ELR (cell line): ENCODE data around the gene NCOA3.
"Not testable (repeated sequence)": the region's sequence is repeated elsewhere in the genome, so short reads cannot be mapped to it uniquely, and the experiment has no call there.

Source experiments
- DNase-seq: peaks from one replicate; pipeline ENCODE4 v3.0.0-alpha.2; 2015; ENCODE audit warnings: low read depth

The NCOA3 gene

GRCh38 chr20:47561603-47562583 is 60.2 kb downstream of the NCOA3 start:
- no peak for DNase-seq

- no peak for DNase-seq
These were observed 64.6 kb downstream of the NCOA3 start for GRCh38 chr20:47566269-47566668.

GRCh38 chr20:47568019-47568418 is 66.3 kb downstream of the NCOA3 start:
- peak; percentile 43 for DNase-seq

- no peak for DNase-seq
These were observed 67.2 kb downstream of the NCOA3 start for GRCh38 chr20:47568837-47569410.

- DNase-seq: no peak
These were observed 69.7 kb downstream of the NCOA3 start for GRCh38 chr20:47571426-47571825.

- DNase-seq: no peak
These were observed 70.5 kb downstream of the NCOA3 start for GRCh38 chr20:47572105-47572729.

- DNase-seq: no peak
These were observed 71.9 kb downstream of the NCOA3 start for GRCh38 chr20:47573559-47573958.

GRCh38 chr20:47574616-47575364 is 73.1 kb downstream of the NCOA3 start:
- peak; percentile 55 for DNase-seq

- DNase-seq: peak; percentile 89
These were observed 74.9 kb downstream of the NCOA3 start for GRCh38 chr20:47576516-47577033.

- no peak for DNase-seq
These were observed 75.6 kb downstream of the NCOA3 start for GRCh38 chr20:47577314-47577713.

GRCh38 chr20:47578543-47578942 is 76.9 kb downstream of the NCOA3 start:
- no peak for DNase-seq

GRCh38 chr20:47580686-47581085 is 79.0 kb downstream of the NCOA3 start:
- DNase-seq: not testable (repeated sequence)

GRCh38 chr20:47581090-47581489 is 79.4 kb downstream of the NCOA3 start:
- DNase-seq: no peak

- no peak for DNase-seq
These were observed 81.9 kb downstream of the NCOA3 start for GRCh38 chr20:47583551-47583950.

GRCh38 chr20:47585087-47585747 is 83.5 kb downstream of the NCOA3 start:
- no peak for DNase-seq

GRCh38 chr20:47586649-47587294 is 85.1 kb downstream of the NCOA3 start:
- DNase-seq: no peak

GRCh38 chr20:47588158-47588557 is 86.5 kb downstream of the NCOA3 start:
- DNase-seq: no peak

GRCh38 chr20:47591231-47591630 is 89.5 kb downstream of the NCOA3 start:
- no peak for DNase-seq

- no peak for DNase-seq
These were observed 92.5 kb downstream of the NCOA3 start for GRCh38 chr20:47594157-47594556.

- DNase-seq: not testable (repeated sequence)
These were observed 93.5 kb downstream of the NCOA3 start for GRCh38 chr20:47595138-47595537.
